GM12878 (cell line): Measurements from ENCODE around the gene RTEL1. TPM values are rescaled to one million over a fixed set of nuclear protein-coding genes. Genes with fewer than 3 reads are reported as not detected.

Experiments
- BHLHE40 ChIP-seq, 2 experiments: fragments of 450-650 bp in 1 of 2; IDR thresholded peaks; 2 replicates each; pipeline ENCODE4 v1.6.1; 2011 to 2017; ENCODE audit warnings: low read depth in 2 of 2, borderline replicate concordance in 1 of 2, improper control_type of control experiment in 1 of 2, low read length in 1 of 2, mild to moderate bottlenecking in 1 of 2
- EED ChIP-seq: sonication (generic); IDR thresholded peaks from 2 replicates; pipeline ENCODE4 v1.6.1; 2016; ENCODE audit warnings: antibody characterized with exemption, low read depth
- FOXK2 ChIP-seq: fragments of 450-650 bp; IDR thresholded peaks from 2 replicates; pipeline ENCODE4 v1.6.1; 2017; ENCODE audit warnings: mild to moderate bottlenecking, moderate library complexity
- LARP7 ChIP-seq: fragments of 450-650 bp; IDR thresholded peaks from 2 replicates; pipeline ENCODE4 v1.6.1; 2017; ENCODE audit warnings: mild to moderate bottlenecking
- MTA2 ChIP-seq: fragments of 450-650 bp; IDR thresholded peaks from 2 replicates; pipeline ENCODE4 v1.6.1; 2016; ENCODE audit warnings: low read depth, mild to moderate bottlenecking, moderate library complexity
- MYC ChIP-seq: IDR thresholded peaks from 2 replicates; pipeline ENCODE4 v1.6.1; 2011; ENCODE audit warnings: mild to moderate bottlenecking, low read length, moderate library complexity, inconsistent platforms; ENCODE audit not compliant: insufficient read depth, insufficient replicate concordance, insufficient read length, severe bottlenecking
- PML ChIP-seq: IDR thresholded peaks from 2 replicates; pipeline ENCODE4 v1.6.1; 2012; ENCODE audit warnings: low read length, inconsistent platforms
- POLR2AphosphoS5 ChIP-seq: IDR thresholded peaks from 2 replicates; pipeline ENCODE4 v1.6.1; 2011; ENCODE audit warnings: mild to moderate bottlenecking, low read length, inconsistent platforms
- POU2F2 ChIP-seq: IDR thresholded peaks from 3 replicates; pipeline ENCODE4 v1.6.1; 2011; ENCODE audit warnings: low read depth, mild to moderate bottlenecking, low read length, borderline replicate concordance
- RCOR1 ChIP-seq: conservative IDR thresholded peaks from 2 replicates; pipeline ENCODE4 v1.6.1; 2012; ENCODE audit warnings: low read depth, low read length, improper control_type of control experiment
- RUNX3 ChIP-seq: IDR thresholded peaks from 2 replicates; pipeline ENCODE4 v1.6.1; 2012; ENCODE audit warnings: low read length, inconsistent platforms
- TCF12 ChIP-seq: IDR thresholded peaks from 2 replicates; pipeline ENCODE4 v1.6.1; 2011; ENCODE audit warnings: low read depth, mild to moderate bottlenecking, low read length
- ZNF384 ChIP-seq: IDR thresholded peaks from 2 replicates; pipeline ENCODE4 v1.6.1; 2012; ENCODE audit warnings: low read depth, mild to moderate bottlenecking, low read length, improper control_type of control experiment, borderline replicate concordance
- polyA plus RNA-seq, 11 experiments: library from polyadenylated mRNA; depleted of rRNA in 4 of 11; unstranded in 6 of 11; stranded (reverse) in 5 of 11; fragments of >200 nt; fragmentation: Nextera tagmentation in 4 of 11; fragmentation: Illumina TruSeq in 1 of 11; extraction: Ambion mirVana in 4 of 11; extraction: Trizol in 1 of 11; gene quantifications; 1 replicate in 1 of 11; 2 replicates in 10 of 11; pipeline versions ENCODE4 v1.2.1 to v1.2.3, GENCODE V29; 2011 to 2016; ENCODE audit warnings: inconsistent platforms in 2 of 11, missing spikeins in 2 of 11, low read depth in 1 of 11
- total RNA-seq, 4 experiments: library from RNA; depleted of rRNA in 3 of 4; stranded (reverse); fragments of >200 nt in 3 of 4; fragmentation: Illumina TruSeq in 1 of 4; extraction: Trizol in 1 of 4; gene quantifications; 2 replicates each; pipeline versions ENCODE4 v1.2.1 to v1.2.3, GENCODE V29; 2013 to 2021
- TF ChIP-seq, protein P1 (sequence below): fragments of 450-650 bp; formaldehyde crosslinking; IDR thresholded peaks from 2 replicates; pipeline ENCODE4 v1.5.0; 2022; ENCODE audit warnings: mild to moderate bottlenecking, missing genetic modification characterization
- TF ChIP-seq, protein P2 (sequence below): IDR thresholded peaks from 2 replicates; pipeline ENCODE4 v1.6.1; 2011; ENCODE audit warnings: mild to moderate bottlenecking, low read depth, low read length, moderate library complexity; ENCODE audit not compliant: insufficient replicate concordance
- TF ChIP-seq, protein P3 (sequence below): fragments of 150-350 bp; IDR thresholded peaks from 2 replicates; pipeline ENCODE4 v1.6.1; 2014; ENCODE audit warnings: mild to moderate bottlenecking, low read depth, low read length
- TF ChIP-seq, protein P4 (sequence below): fragments of 450-650 bp; IDR thresholded peaks from 2 replicates; pipeline ENCODE4 v1.6.1; 2017; ENCODE audit warnings: low read depth, mild to moderate bottlenecking, moderate library complexity
- TF ChIP-seq, protein P5 (sequence below): fragments of 150-350 bp; IDR thresholded peaks from 2 replicates; pipeline ENCODE4 v1.6.1; 2016; ENCODE audit warnings: low read depth, low read length

RTEL1 gene
- total and polyA plus RNA-seq, 10 of the 15 experiments (the other 5 are each of a cell fraction or from before 2014, with no cell fraction given), result 0.40 to 37.2 (median 15.6) TPM; not detected in 1

DNA sequence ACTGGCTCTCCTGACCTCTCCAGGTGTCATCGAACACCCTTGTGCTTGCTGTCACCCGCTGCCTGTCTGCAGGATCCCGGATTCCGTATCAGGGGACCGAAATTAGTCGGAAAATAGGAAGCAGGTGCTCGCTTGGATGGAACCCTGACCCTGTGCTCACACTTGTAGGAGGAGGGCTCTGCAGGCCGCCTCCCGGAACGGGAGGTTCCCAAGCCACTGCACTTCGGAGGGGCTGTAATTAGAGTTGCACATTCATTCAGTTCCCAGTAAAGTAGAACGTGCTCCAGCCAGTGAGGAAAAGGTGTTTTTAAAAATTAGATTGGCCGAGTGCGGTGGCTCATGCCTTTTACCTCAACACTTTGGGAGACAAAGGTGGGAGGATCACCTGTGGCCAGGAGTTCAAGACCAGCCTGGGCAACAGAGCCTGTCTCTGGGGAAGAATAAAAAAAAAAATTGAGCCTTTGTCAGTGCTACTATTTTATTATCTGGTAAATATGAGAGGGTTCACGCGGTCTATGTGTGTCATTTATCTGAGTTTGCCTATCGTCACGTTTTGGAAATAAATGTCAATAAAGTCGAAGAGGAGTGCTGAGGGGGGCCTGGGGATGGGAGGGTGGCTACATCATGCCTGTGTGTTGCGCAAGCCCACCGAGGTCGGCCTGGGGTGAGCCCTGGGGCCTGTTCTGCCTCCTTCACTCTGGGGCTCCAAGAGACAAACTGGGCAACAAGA lies 29.7 kb upstream of the RTEL1 start (continued):
- TF ChIP-seq LARP7 (no peak), BHLHE40 (IDR thresholded peaks at IDR 0.05; ENCODE audit: borderline replicate concordance in 1 of 2, low read depth in 2 of 2, low read length in 1 of 2) (peak; percentile 67 to 76), POU2F2 (peak; percentile 77; the same call in 2 of the 3 replicates), EED (peak; percentile 72), ZNF384 (no peak), TCF12 (0 out of 2 replicates have a peak, but pooled peaks have one; percentile 54), POLR2AphosphoS5 (peak; percentile 53; the same call in 1 of the 2 replicates), MYC (peak; percentile 55), MTA2 (no peak), RUNX3 (peak; percentile 51), RCOR1 (no peak), PML (peak; percentile 62; the same call in 1 of the 2 replicates), FOXK2 (peak; percentile 37; the same call in 1 of the 2 replicates)
- TF ChIP-seq, protein P1, sequence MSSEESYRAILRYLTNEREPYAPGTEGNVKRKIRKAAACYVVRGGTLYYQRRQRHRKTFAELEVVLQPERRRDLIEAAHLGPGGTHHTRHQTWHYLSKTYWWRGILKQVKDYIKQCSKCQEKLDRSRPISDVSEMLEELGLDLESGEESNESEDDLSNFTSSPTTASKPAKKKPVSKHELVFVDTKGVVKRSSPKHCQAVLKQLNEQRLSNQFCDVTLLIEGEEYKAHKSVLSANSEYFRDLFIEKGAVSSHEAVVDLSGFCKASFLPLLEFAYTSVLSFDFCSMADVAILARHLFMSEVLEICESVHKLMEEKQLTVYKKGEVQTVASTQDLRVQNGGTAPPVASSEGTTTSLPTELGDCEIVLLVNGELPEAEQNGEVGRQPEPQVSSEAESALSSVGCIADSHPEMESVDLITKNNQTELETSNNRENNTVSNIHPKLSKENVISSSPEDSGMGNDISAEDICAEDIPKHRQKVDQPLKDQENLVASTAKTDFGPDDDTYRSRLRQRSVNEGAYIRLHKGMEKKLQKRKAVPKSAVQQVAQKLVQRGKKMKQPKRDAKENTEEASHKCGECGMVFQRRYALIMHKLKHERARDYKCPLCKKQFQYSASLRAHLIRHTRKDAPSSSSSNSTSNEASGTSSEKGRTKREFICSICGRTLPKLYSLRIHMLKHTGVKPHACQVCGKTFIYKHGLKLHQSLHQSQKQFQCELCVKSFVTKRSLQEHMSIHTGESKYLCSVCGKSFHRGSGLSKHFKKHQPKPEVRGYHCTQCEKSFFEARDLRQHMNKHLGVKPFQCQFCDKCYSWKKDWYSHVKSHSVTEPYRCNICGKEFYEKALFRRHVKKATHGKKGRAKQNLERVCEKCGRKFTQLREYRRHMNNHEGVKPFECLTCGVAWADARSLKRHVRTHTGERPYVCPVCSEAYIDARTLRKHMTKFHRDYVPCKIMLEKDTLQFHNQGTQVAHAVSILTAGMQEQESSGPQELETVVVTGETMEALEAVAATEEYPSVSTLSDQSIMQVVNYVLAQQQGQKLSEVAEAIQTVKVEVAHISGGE (CRISPR knock-in tag), result peak; percentile 92
- TF ChIP-seq, protein P2, sequence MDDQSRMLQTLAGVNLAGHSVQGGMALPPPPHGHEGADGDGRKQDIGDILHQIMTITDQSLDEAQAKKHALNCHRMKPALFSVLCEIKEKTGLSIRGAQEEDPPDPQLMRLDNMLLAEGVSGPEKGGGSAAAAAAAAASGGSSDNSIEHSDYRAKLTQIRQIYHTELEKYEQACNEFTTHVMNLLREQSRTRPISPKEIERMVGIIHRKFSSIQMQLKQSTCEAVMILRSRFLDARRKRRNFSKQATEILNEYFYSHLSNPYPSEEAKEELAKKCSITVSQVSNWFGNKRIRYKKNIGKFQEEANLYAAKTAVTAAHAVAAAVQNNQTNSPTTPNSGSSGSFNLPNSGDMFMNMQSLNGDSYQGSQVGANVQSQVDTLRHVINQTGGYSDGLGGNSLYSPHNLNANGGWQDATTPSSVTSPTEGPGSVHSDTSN, result no peak
- TF ChIP-seq, protein P3, sequence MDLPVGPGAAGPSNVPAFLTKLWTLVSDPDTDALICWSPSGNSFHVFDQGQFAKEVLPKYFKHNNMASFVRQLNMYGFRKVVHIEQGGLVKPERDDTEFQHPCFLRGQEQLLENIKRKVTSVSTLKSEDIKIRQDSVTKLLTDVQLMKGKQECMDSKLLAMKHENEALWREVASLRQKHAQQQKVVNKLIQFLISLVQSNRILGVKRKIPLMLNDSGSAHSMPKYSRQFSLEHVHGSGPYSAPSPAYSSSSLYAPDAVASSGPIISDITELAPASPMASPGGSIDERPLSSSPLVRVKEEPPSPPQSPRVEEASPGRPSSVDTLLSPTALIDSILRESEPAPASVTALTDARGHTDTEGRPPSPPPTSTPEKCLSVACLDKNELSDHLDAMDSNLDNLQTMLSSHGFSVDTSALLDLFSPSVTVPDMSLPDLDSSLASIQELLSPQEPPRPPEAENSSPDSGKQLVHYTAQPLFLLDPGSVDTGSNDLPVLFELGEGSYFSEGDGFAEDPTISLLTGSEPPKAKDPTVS, result peak; percentile 50; the same call in 1 of the 2 replicates
- TF ChIP-seq, protein P4, sequence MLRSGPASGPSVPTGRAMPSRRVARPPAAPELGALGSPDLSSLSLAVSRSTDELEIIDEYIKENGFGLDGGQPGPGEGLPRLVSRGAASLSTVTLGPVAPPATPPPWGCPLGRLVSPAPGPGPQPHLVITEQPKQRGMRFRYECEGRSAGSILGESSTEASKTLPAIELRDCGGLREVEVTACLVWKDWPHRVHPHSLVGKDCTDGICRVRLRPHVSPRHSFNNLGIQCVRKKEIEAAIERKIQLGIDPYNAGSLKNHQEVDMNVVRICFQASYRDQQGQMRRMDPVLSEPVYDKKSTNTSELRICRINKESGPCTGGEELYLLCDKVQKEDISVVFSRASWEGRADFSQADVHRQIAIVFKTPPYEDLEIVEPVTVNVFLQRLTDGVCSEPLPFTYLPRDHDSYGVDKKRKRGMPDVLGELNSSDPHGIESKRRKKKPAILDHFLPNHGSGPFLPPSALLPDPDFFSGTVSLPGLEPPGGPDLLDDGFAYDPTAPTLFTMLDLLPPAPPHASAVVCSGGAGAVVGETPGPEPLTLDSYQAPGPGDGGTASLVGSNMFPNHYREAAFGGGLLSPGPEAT, result peak; percentile 91
- TF ChIP-seq, protein P5, sequence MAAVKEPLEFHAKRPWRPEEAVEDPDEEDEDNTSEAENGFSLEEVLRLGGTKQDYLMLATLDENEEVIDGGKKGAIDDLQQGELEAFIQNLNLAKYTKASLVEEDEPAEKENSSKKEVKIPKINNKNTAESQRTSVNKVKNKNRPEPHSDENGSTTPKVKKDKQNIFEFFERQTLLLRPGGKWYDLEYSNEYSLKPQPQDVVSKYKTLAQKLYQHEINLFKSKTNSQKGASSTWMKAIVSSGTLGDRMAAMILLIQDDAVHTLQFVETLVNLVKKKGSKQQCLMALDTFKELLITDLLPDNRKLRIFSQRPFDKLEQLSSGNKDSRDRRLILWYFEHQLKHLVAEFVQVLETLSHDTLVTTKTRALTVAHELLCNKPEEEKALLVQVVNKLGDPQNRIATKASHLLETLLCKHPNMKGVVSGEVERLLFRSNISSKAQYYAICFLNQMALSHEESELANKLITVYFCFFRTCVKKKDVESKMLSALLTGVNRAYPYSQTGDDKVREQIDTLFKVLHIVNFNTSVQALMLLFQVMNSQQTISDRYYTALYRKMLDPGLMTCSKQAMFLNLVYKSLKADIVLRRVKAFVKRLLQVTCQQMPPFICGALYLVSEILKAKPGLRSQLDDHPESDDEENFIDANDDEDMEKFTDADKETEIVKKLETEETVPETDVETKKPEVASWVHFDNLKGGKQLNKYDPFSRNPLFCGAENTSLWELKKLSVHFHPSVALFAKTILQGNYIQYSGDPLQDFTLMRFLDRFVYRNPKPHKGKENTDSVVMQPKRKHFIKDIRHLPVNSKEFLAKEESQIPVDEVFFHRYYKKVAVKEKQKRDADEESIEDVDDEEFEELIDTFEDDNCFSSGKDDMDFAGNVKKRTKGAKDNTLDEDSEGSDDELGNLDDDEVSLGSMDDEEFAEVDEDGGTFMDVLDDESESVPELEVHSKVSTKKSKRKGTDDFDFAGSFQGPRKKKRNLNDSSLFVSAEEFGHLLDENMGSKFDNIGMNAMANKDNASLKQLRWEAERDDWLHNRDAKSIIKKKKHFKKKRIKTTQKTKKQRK, result no peak
